RWPE1 (cell line): ENCODE results near the gene PDE6D.
A peak's percentile ranks its signal among the peaks of the same experiment; 100 is the strongest.

ENCODE experiments used
- CTCF ChIA-PET: fragments of 350-600 bp; sonication (Branson Sonifier 250); formaldehyde crosslinking; extraction: SDS; loops from one replicate; lab custom pipeline; 2021; lab: Yijun Ruan, JAX
- POLR2A ChIA-PET: fragments of 400-600 bp; formaldehyde crosslinking; extraction: SDS; loops from one replicate; lab custom pipeline; 2020; ENCODE audit warnings: antibody characterized with exemption; ENCODE audit not compliant: low non-redundant PET; lab: Yijun Ruan, JAX
- DNase-seq: peaks from one replicate; pipeline ENCODE4 v3.0.0; 2012; ENCODE audit warnings: low spot score
- H3K27ac ChIP-seq: fragments of 450-650 bp; 2 replicates; pipeline ENCODE4 v1.5.1; 2017
- TF ChIP-seq, protein P1 (sequence below): fragments of 450-650 bp; conservative IDR thresholded peaks from 2 replicates; pipeline ENCODE4 v1.5.1; 2017; ENCODE audit warnings: low read depth, mild to moderate bottlenecking

Gene PDE6D

DNA sequence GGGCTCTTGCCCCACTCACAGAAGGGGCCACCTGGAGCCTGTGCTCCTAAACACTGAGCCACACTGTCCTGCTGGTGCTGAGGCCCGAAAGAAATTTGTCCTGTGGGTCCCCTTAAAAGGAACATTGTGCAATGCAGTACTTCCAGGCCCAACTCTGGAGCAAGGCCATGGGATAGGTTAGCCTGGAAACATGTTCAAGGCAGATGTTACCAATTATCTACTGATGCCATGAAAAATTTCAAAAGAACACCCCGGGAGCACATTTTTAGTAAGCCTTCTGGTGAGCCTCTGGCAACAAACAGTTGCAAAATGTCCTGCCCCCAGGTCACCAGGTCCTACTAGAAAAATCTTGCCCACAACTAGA, 85.1 kb downstream of the PDE6D start:
- H3K27ac ChIP-seq: peak overlapping the region; percentile 86
- TF ChIP-seq, protein P1, sequence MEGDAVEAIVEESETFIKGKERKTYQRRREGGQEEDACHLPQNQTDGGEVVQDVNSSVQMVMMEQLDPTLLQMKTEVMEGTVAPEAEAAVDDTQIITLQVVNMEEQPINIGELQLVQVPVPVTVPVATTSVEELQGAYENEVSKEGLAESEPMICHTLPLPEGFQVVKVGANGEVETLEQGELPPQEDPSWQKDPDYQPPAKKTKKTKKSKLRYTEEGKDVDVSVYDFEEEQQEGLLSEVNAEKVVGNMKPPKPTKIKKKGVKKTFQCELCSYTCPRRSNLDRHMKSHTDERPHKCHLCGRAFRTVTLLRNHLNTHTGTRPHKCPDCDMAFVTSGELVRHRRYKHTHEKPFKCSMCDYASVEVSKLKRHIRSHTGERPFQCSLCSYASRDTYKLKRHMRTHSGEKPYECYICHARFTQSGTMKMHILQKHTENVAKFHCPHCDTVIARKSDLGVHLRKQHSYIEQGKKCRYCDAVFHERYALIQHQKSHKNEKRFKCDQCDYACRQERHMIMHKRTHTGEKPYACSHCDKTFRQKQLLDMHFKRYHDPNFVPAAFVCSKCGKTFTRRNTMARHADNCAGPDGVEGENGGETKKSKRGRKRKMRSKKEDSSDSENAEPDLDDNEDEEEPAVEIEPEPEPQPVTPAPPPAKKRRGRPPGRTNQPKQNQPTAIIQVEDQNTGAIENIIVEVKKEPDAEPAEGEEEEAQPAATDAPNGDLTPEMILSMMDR: no peak
- ChIA-PET POLR2A (no interaction called here), CTCF (interaction anchor here (0.8 kb wide), 1 partner anchor 19 kb away, joined by 3 read pairs; no protein-coding TSS in a partner anchor)
- no peak for DNase-seq

DNA sequence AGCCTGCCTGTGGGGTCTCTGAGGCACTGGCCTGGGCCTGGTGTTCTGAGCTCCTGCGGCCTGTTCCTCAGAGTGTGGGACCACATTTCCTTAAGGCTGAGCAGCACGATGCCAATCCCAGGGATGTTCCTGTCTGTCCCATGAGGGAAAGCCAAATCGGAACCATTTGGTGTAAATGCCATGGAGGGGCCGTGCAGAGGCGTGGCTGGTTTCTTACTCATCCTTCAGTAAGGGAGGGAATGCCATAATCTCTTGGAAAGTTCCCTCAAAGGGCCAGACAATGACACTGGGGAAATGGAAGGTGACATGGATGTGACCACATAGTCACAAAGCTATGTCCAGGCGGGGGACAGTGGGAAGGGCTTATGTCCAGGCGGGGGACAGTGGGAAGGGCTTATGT, 87.1 kb downstream of the PDE6D start:
- DNase-seq: no peak
- POLR2A ChIA-PET: interaction anchor here (0.5 kb wide), 1 partner anchor 16 kb away, joined by 6 read pairs; no protein-coding TSS in a partner anchor
- TF ChIP-seq, protein P1: no peak
- peak overlapping the region; percentile 23 for H3K27ac ChIP-seq
- CTCF ChIA-PET: interaction anchor here (0.5 to 0.9 kb wide), 3 partner anchors 19 to 63 kb away, joined by 3 read pairs; no protein-coding TSS in a partner anchor

DNA sequence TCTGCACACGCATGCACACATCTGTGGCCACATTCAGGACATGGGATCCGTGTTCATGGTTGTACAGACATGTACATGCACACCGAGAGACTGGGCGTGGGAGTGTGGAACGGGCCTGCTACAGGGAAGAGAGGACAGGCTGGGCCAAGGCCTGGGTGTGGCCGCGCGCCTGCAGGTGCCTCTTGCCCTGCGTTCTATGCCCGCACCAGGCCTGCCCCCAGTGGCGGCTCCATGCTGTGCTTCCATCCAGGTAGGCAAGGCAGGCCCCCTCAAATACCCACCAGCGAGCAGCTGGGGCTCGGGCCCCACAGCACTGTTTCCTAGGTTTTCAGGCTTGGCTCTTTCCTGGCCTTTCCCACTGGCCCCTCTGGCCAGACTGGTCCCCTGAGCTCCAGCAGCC, 88.2 kb downstream of the PDE6D start:
- peak overlapping the region; percentile 23 for H3K27ac ChIP-seq
- TF ChIP-seq, protein P1: no peak
- ChIA-PET POLR2A (no interaction called here), CTCF (interaction anchor here (0.6 to 0.9 kb wide), 2 partner anchors 18 to 86 kb away, joined by 3 read pairs; no protein-coding TSS in a partner anchor)
- no peak for DNase-seq

DNA sequence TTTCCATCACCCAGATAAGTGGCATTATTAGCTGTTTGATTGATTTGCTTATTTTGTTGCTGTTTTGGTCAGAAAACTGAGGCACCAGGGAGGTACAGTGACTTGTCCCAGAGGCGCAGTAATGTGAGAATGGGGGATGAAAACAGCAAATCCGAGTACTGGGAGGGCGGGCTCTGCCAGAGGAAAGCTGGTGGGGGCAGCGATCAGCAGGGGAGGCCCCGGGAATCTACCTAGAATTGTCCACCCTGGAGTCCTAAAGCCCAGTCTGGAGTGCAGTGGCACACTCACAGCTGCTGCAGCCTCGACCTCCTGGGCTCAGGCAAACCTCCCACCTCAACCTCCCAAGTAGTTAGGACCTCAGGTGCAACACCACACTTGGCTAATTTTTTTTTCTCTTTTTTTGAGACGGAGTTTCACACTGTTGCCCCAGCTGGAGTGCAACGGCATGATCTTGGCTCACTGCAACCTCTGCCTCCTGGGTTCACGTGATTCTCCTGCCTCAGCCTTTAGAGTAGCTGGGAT, 89.8 kb downstream of the PDE6D start:
- CTCF ChIA-PET: interaction anchor here (0.7 to 1.3 kb wide), 3 partner anchors 17 to 23 kb away, joined by 3 to 5 read pairs (median 5); no protein-coding TSS in a partner anchor
- TF ChIP-seq, protein P1: no peak
- no peak for DNase-seq
- POLR2A ChIA-PET: interaction anchor here (0.6 to 1.0 kb wide), 3 partner anchors 8 to 117 kb away, joined by 3 to 7 read pairs (median 3); no protein-coding TSS in a partner anchor
- H3K27ac ChIP-seq: no peak overlapping the region

DNA sequence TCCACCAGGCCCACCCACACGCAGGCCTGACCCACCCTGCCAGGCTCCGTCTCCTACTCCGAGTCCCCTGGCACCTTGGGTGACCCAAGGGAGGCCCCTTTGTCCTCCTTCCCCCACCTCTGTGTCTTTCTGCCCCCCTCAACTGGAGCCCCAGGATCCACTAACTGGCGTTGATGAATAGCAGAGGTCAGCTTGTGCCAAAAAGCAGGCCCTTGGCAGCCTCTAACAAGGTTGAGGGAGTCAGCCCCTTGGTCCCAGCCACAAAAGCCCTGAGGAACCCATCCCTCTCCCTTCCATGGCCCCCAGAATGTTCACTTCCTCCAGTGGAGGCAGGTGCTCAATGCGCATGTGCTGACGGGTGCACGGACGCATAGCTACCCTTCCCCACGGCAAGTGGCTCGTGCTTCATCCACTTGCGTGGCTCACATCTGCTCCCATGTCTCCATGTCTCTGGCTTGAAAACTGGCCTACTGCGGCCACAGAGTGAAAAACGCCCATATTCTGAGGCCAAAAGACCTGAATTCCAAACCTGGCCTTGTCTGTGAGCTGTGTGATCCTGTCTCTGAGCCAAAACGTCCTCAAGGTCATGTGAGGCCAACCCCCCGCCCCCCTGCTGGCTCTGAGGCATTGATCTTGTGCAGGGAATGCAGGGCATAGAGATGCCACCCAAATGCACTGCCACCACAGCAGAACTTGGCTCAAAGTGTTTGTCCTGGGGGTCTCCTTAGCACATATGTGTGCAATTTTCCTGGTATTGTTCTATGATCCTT, 91.8 kb downstream of the PDE6D start:
- ChIA-PET CTCF (interaction anchor here (0.7 to 1.1 kb wide), 3 partner anchors 12 to 25 kb away, joined by 3 to 4 read pairs (median 4); no protein-coding TSS in a partner anchor), POLR2A (no interaction called here)
- no peak for DNase-seq
- no peak overlapping the region; the same call in 1 of the 2 replicates for H3K27ac ChIP-seq
- TF ChIP-seq, protein P1: no peak

DNA sequence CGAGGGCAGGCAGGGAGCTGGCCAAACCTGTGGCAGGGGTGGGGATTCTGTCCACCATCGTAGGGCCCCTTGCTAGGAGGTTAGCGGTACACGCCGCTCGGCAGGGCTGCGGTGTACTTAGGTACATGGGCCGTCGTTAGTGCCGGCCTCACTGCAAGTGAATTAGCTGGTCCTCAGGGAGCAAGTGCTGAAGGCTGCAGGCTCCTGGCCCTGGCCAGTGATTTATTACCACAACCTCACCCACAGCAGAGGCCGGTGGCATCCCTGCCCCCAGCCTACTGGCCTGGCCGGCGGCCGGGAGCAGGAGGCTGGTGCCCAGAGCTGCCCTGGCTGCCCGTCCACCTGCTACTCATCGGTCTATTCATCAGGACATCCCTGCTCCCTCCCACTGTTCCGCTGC, 92.4 kb downstream of the PDE6D start:
- H3K27ac ChIP-seq: peak overlapping the region; percentile 7; the same call in 1 of the 2 replicates
- POLR2A ChIA-PET: no interaction called here
- CTCF ChIA-PET: interaction anchor here (1.1 to 3.6 kb wide), 3 partner anchors 11 to 26 kb away, joined by 4 to 29 read pairs (median 4); no protein-coding TSS in a partner anchor
- no peak for DNase-seq
- TF ChIP-seq, protein P1: no peak
